ENCODE results near the gene KRT33A.

KRT33A gene

DNA sequence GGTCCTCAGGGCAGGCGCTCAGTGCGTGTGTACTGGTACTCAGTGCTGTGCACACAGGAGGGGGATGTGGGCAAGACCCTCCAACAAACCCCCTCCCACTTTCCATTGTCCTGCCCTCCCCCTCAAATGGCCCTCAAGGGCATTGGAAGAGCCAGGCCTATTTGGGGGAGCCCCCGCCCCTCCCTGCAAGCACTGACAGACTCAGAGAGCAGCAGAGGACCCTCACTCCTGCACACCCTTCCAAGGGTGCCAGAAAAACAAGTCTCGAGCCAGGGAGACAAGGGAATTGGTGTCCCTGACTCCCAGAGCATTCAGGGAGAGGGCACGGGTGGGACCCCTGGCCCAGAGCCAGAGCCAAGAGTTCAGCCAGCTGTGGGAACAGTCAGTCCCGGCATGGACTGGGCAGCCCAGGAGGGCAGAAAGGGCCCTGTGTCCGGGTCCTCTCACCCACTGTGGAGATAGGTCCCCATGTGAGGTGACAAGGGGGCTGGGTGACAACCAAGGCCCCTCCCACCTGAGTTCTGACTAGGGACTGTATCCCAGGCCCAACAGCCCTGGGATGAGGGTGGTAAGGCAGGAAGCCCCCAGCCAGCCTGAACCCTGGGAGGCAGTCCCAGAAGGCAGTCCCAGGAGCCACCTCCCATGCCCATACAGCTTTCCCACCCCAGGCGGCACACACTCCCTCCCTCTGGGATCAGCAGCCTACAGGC, 23.1 kb downstream of the KRT33A start:
- no peak for DNase-seq

DNA sequence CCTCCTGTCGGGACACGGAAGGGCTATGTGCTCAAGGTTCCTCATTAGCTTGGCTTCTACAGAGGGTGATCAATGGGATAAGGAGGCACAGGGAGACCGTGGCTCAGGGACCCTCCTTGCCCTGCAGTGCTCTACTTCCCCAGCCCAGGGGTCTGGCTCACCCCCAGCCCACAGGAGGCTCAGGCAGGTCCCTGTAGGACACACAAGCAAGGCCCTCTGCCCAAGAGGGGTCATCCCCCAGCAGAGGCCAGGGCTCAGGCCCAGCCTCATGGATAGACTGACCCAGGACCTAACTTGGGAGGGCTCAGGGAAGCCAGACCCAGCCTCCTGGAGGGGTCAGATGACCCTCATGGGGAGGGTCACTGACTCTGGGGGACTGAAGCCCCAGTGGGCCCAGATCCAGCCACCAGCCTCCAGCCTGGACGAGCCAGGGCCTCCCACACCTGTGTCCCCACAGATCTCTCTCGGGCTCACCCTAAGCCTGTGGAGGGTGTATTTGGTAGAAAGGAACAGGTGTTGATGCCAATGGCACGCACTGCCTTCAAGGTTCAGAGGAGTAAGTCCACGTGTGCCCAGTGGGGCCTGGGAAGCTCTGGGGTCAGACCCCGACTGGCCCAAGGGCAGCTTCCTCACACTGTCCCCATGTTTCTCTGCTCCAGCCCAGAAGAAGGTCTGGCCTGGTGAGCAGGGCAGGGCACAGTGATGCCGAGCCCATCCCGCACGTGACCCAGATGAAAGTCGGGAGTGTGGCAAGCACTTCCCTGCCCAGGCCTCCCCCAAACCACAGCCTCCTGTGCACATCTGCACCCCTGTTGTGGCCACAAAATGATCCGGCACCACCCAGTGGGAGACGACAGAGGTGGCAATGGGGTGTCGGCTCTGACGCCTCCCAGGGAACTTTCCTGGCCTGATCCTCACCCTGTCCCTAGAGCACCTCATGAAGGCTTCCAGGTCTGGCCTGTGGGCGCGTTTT, 24.2 kb downstream of the KRT33A start:
- no peak for DNase-seq

DNA sequence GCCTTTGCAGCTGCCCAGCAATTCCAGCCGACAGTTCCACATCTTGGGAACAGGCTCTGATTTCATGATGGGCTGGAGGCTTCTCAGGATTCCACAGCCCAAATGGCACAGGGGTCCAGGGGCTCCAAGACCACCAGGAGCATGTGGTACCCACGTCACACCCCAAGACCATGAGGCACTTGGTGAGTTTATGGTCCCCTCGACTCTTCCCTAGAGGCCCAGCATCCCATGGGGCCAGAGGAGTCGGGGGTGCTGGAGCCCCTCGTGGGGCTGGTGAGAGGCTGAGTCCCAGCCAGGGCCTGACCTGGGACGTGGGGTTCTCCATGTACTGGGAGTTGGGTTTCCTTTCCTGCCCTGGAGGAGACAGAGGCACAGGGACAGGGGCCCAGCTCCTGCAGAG, 25.0 kb downstream of the KRT33A start:
- DNase-seq: no peak

DNA sequence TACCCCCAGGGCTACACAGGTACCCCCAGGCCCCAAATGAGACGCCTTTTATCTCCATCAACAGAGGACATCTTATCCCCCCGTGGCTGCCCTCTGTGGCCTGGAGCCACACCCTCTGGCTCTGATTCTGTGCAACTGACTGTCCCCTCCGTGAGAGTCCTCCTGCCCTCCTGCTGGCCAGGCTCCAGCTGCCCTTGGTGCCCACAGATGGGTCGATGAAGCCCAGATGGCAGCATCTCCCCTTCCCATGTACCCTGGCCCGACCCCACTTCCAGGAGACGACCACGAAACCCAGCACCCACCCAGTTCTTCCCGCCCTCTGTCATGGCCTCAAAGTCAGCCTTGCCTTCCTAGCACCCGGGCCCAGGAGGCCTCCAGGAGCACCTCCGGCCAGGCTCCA, 25.5 kb downstream of the KRT33A start:
- no peak for DNase-seq

DNA sequence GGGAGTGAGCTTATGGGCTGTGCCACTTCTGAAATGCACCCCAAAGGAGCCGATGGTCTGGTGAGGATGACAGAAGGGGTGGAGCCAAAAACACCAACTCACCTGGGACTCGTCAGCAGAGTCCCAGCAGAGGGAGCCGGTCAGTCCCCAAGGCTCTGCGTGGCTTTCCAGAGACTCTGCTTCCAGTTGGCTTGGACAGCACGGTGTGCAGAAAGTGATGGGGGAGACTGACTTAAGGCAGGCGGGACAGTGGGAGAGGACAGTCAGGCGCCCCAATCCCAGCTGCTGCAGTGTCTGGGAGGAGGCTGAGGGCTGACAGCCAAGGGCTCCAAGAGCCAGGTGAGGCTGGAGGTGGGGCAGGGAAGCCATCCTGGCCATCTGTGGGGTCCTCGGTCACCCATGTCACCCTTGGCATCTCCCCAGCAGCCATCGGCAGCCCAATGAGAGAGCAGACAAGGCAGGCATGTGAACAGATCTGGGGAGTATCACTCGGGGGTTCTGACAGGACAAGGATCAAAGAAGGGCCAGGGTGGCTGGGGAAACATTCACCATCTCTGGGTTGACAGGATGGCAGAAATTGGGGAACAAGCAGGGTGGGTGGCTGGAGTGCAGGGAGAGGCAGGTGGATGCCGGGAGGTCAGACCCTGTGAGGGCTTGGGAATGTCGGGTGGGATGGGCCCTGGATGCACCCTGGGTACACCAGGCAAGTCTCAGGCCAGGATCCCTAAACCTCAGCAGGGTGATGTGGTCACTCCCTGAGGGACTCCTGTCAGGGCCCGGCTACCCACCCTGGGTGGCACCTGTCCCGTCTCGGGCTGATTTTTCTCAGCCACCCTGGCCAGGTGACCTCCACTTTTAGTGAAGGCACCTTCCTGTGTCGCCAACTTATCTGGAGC, 26.2 kb downstream of the KRT33A start:
- DNase-seq: no peak

DNA sequence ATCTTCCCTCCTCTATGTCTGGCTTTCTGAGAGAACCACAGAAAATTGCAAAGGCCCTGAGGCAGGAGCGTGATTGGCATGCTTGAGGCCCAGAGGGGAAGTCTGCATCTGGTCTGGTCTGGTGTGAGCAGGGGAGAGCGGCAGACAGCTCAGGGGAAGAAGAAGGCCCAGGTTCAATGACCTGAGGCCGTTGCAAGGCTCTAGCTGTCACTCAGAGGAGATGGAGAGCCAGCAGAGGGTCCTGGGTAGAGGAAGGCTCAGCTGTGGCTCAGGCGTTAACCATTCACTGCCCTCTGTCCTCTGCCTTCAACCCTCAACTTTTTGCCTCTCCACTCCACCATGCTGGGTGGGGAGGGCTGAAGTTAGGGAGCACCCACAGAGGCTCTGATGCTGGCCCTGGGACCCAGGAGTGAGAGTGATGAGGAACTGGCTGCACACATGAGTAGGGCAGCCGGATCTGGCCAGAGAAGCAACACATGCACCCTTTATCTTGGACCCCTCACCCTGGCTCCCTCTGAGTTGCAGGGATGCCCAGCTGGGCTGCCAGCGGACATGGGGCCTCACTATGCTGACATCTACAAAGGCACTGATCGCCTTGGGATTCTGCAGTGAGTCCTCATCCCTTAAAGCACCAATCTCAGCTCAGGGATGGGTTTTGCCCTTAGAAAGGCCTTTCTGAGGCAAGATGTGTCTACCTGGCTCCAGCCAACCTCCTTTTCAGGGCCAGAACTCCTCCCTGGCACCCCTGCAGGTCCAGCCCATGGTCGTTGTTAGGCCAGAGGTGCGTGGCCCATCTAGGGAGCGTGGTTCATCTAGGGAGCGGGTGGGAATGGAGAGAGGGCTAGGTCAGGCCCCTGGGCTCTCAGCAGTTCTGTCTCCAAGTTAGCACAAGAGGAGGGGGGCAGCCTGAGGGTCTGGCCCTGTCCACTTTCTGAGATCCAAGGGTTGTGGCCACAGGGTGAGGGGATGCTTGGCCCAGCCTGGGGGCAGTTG, 27.4 kb downstream of the KRT33A start:
- DNase-seq: no peak

DNA sequence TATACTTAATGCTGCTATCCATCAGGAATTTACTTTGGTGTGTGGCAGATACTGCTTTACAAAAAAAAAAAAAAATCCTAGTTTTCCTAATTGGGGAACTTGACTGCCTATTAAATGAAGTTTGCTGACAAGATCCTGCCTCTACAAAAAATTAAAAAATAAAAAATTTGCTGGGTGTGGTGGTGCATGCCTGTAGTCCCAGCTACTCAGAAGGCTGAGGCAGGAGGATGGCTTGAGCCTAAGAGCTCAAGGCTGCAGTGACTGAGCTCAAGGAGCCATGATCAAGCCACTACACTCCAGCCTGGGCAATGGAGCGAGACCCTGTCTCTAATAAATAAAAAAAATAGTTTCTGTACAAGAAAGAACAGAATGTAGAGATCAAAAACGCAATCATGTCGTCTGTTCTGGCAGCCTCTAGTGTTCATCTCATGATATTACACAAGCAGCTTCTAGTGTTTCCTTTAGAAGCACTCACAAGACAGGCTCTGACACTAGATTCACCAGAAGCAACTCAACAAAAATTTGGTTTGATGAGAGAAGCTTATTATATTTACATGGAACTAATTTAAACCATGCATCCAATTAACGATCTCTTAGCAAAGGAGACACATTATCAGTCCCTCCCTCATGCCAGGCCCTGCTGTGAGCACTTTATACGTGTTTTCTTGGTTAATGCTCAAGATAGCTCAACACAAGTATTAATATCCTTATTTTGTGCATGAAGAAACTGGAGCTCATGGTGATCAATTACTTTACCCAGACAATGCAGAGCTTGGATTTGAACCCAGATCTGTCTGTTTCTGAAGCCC, 28.3 kb downstream of the KRT33A start:
- DNase-seq: peak; percentile 31

DNA sequence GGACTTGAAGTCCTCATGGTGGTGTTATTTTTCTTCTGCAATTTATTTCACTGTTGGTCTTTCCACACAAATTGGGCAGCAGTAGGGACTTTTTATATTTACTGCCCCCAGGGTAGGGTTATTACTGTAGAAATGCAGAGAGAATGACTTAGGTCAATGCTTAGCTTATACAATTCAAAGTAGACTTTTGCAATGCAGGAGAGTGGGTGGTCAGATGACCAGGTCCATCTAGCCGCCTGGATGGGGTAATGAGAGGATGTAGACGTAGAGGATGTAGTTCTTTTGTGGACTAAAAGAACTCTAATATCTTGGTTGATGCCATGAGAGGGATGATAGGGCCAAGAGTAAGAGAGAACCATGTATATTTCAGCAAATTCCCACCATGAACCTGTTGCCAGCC, 32.4 kb downstream of the KRT33A start:
- DNase-seq: no peak

DNA sequence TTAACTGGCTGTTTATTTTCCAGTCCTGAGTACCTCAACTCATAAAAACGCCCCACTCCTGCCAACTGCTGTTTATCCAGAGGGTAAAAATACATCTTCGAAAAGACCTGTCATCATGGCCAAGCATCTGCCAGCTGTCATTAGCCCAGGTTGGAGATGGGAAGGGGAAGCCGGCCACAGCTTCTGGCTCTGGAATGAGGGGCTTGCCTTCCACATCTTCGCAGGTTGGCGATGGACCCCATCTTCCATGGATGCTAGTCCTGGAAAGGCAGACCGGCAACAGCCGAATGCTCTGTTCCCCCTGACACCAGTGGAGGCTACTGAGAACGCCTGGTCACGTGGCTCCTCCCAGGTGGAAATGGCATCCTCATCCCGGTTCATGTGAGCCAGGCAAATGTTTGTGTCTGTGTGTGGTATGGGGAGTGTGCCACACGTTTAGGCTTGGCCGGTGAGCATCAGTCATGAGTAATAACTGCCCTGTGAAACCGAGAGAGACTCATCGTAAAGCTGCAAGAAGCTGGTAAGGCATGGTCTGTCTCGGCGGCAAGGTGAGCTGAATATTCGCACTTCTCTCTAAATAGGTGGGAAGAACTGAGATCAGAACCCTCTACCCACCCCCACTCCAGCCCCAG, 34.7 kb downstream of the KRT33A start:
- peak; percentile 39 for DNase-seq

DNA sequence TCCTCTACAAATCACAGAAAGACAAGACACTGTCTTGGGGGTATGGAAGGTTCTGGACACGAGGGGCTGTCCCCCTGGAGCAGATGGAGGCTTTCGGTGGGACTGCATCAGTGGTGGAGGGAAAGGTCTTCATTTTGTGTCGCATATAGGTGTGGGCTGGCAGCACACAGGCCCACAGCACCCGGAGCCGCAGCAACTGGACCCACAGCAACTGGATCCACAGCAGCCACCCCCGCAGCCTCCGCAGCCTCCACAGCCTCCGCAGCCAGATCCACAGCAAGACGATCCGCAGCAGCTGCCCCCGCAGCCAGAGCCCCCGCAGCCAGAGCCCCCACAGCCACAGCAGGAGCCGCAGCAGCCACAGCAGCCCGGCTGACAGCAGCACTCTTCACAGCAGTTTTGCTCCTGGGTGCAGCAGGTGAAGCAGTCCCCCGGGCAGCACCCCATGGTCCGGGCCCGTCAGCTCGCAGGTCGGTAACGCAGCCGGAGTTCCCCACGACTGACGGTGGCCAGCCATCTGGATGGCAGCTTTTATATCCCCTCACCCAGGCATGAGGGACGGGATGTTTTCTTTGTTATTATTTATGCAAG, 35.3 kb downstream of the KRT33A start, which contains the start of gene KRTAP17-1:
KRTAP17-1 (minus strand) TSS at position 507 of the 591 bp plus-strand sequence; CDS start at position 447, 60 bp downstream.
- DNase-seq: no peak

DNA sequence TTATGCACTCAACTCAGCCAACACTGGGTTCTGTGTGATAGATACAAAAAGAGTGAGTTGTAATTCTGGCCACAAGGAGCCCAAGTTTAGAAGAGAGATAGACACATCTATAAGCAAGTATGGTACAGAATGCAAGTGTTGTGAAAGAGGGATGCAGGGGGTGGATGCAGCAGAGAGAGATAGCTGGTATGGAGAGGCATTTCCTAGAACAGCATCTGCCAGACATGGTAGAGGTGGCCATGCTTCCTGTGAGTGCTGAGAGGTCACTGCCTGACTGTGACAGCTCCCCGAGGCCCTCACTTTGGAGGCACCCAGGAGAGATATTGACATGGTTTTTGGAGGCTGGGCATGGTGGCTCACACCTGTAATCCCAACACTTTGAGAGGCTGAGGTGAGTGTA, 39.5 kb downstream of the KRT33A start:
- no peak for DNase-seq

DNA sequence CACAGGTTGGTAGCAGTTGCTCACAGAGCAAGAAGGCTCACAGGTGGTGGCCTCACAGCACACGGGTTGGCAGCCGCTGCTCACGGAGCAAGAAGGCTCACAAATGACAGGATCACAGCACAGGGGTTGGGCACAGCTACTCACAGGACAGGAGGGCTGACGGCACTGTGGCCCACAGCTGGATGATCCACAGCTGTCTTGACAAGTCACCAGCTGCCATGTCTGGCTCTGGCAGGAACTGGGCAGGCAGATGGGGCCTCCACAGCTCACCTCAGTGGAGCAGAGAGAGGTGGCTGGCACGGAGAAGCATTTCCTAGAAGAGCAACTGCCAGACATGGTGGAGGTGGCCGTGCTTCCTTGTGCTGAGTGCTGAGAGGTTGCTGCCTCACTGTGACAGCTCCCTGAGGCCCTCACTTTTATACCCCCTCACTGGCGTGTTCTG, 41.7 kb downstream of the KRT33A start, which contains the start of gene KRTAP16-1:
KRTAP16-1 (minus strand) TSS at position 392 of the 442 bp plus-strand sequence; CDS start at position 336, 56 bp downstream.
- DNase-seq: no peak

DNA sequence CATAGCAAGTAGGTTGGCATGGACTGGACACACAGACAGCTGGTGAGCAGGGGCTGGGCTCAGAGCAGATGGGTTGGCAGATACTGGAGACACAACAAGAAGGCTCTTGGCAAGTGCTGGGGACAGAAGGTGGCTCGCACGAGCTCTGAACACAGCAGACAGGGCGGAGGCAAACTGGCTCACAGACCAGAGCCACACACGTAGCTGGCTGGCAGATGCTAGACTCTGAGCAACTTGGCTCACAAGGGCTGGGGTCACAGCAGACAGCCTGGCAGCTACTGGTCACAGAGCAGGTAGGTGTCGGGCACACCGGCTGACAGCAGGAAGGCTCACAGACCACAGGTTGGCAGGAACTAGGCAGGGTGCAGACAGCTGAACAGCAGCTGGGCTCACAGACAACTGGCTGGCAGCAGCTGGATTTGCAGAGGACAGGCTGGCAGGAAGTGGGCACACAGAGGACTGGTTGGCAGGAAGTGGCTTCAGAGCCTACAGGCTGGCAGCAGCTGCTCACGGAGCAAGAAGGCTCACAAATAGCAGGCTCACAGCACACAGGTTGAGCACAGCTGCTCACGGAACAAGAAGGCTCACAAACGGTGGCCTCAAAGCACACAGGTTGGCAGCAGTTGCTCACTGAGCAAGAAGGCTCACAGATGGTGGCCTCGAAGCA, 42.2 kb downstream of the KRT33A start:
- peak; percentile 72 for DNase-seq

DNA sequence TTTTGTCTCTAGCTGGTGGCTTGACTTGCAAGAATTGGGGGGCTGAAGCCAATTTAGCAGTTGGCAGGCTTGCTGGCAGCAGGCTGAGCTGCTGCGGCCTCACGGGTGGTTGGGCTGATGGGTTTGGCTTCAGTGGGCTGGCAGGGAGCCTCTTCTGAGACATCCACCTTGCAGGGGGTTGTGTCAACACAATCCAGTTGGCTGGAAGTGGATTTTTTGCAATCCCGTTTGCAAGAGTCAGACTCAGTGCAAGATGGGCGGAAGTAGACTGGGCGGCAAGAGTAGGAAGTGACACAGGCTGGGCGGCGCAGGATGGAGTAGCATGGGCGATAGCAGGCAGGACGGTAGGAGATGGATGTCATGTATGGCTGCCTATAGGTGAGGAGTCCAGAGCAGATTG, 43.0 kb downstream of the KRT33A start:
- no peak for DNase-seq

DNA sequence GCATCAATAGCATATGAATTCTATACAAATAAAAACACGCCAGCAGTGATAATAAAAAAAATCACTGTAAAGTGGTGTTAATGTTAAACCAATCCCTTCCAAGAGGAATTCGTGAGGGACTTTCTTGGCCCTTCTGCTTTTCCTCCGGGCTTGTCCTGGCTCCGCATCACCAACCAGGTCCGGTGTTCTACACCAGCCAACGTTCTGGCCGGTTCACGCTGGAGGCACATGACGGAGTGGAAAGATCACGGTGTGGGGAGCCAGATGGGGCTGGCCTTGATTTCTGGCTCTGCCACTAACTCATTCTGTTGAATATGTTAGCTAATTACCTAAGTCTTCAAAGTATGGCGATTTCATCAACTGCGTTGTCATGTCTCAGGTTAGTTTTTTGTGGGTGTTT, 46.5 kb downstream of the KRT33A start:
- no peak for DNase-seq

DNA sequence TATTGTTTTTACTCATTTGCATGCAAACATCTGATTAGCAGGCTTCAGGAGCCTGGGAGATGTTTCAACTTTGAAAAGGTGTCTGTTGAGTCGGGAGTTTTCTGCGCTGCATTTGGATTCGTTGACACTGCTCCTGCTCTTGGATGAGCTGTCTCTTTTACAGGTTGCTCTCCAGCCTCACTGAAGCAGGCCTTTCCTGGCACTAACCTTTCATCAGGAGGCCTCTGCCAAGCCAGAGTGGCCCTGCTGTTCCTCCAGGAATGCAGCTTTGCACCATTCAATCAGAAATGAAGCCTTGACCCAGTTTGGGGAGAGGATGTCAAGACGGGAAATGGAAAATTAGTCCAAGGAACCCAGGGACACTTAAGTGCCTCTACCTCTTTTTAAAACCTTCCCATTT, 47.6 kb downstream of the KRT33A start:
- DNase-seq: no peak

DNA sequence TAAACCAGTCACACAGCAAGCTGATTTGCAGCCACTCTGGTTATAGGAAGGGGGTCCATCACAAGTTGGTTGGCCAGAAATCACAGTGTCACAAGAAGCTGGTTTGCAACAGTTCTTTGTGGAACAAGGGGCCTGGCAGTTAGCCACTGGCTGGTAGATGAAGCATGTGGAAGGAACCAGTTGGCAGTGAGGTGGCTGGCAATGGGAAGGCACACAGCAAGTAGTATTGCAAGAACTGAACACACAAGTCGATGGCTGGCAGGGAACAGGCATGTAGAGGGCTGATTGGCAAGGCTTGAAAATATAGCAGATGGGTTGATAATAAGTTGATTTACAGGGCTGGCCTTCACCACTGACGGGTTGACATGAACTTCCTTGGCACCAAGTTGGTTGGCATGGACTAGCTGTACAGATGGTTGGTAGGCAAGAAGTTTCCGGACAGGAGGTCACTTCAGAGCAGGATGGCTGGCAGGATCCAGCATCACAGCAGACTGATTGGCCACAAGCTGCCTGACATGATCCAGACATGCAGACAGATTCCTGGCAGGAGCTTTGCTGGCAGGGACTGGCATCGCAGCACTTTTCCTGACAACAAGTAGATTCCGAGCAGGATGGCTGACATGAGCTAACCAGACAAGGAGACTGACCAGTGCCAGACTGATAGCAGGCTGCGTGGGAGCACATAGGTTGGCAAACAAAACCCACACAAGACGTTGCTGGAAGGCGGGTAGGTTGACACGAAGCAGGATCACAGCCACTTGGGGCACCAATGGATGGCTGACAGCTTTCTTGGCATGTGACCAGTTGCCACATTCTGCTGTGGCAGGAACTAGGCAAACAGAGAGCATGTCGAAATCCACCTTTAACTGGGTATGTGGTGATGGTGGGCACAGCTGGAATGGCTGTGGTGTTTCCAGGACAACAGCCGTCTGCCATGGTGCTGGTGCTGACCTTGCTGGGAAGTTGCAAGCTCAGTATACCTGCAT, 48.4 kb downstream of the KRT33A start, which contains the start of gene KRTAP29-1:
KRTAP29-1 (minus strand) TSS at position 936 of the 986 bp plus-strand sequence; CDS start at position 936, 0 bp downstream.
- DNase-seq: no peak

Data from DMS153 (cell line).